Transverse colon (tissue), 4 donors: Measurements from ENCODE around the gene PIEZO2. TPM values are rescaled to one million over a fixed set of nuclear protein-coding genes. Genes with fewer than 3 reads are reported as not detected.
A peak's percentile ranks its signal among the peaks of the same experiment; 100 is the strongest.

ENCODE experiments used
- DNase-seq: peaks from one replicate; pipeline ENCODE4 v3.0.0-alpha.2; 2019
- H3K27ac ChIP-seq, 4 donors: fragments of 200-600 bp; sonication (generic); 2 replicates each; pipeline ENCODE4 v1.5.1; 2016 to 2018; ENCODE audit warnings: inconsistent platforms in 4 of 4
- H3K27me3 ChIP-seq: fragments of 200-600 bp; sonication (generic); 2 replicates; pipeline ENCODE4 v1.5.1; 2017; ENCODE audit warnings: inconsistent platforms
- H3K36me3 ChIP-seq, 4 donors: fragments of 200-600 bp; sonication (generic); 2 replicates each; pipeline ENCODE4 v1.5.1; 2017 to 2019; ENCODE audit warnings: inconsistent platforms in 4 of 4
- H3K4me1 ChIP-seq, 4 donors: fragments of 200-600 bp; sonication (generic); 2 replicates each; pipeline ENCODE4 v1.5.1; 2017 to 2020; ENCODE audit warnings: inconsistent platforms in 4 of 4
- H3K4me3 ChIP-seq, 4 donors: fragments of 200-600 bp; sonication (generic); 1 replicate in 1 of 4; 2 replicates in 3 of 4; pipeline versions ENCODE4 v1.5.1 to v1.6.1; 2017 to 2019; ENCODE audit warnings: inconsistent platforms in 4 of 4
- H3K9me3 ChIP-seq, 2 donors: fragments of 200-600 bp; sonication (generic); 2 replicates each; pipeline ENCODE4 v1.5.1; 2017 to 2019; ENCODE audit warnings: inconsistent platforms in 2 of 2
- CTCF ChIP-seq, 5 experiments: fragments of 200-600 bp in 3 of 5; fragments of 450-650 bp in 2 of 5; sonication (generic) in 3 of 5; IDR thresholded peaks; 1 replicate in 2 of 5; 2 replicates in 3 of 5; pipeline ENCODE4 v1.5.1; 2016 to 2017; ENCODE audit warnings: antibody characterized with exemption in 5 of 5, inconsistent platforms in 3 of 5, mild to moderate bottlenecking in 2 of 5, moderate library complexity in 1 of 5
- EP300 ChIP-seq: sonication (generic); formaldehyde crosslinking; IDR thresholded peaks from one replicate; pipeline ENCODE4 v1.6.1; 2017; ENCODE audit warnings: antibody characterized with exemption, low read depth
- POLR2A ChIP-seq: fragments of 450-650 bp; IDR thresholded peaks from one replicate; pipeline ENCODE4 v1.6.1; 2016; ENCODE audit warnings: antibody characterized with exemption, mild to moderate bottlenecking, moderate library complexity
- POLR2AphosphoS5 ChIP-seq, 3 donors: sonication (generic); formaldehyde crosslinking; IDR thresholded peaks; one replicate each; pipeline ENCODE4 v1.6.1; 2016; ENCODE audit warnings: antibody characterized with exemption in 3 of 3
- WGBS, 2 donors: methylation state at CpG; one replicate each; pipeline ENCODE4 v1.1.5; 2018; ENCODE audit warnings: low coverage in 1 of 2; 5-methylcytosine and 5-hydroxymethylcytosine counted together
- in situ Hi-C, 4 donors: fragments of 200-750 bp; cut with MboI; loops; one replicate each; pipeline versions ENCODE4 v1.15.0 to v1.15.1; 2017; ENCODE audit warnings: low sequenced_read_pairs in 3 of 4, low pct_ligation_motif_present in 1 of 4, low pct_unique_long_range_greater_than_20kb in 1 of 4
- intact Hi-C: fragments of 100-400 bp; cut with DNase I; formaldehyde crosslinking; loops from one replicate; pipeline ENCODE4 v1.15.1; 2023; ENCODE audit warnings: low total_unique reads
- total RNA-seq, 4 donors: library from RNA; depleted of rRNA; stranded (reverse); fragments of >200 nt; gene quantifications; one replicate each; pipeline ENCODE4 v1.1.0, GENCODE V29; 2016

Gene PIEZO2
- total RNA-seq, 4 donors from 2014 or later, result 2.9 to 7.5 (median 4.5) TPM

DNA sequence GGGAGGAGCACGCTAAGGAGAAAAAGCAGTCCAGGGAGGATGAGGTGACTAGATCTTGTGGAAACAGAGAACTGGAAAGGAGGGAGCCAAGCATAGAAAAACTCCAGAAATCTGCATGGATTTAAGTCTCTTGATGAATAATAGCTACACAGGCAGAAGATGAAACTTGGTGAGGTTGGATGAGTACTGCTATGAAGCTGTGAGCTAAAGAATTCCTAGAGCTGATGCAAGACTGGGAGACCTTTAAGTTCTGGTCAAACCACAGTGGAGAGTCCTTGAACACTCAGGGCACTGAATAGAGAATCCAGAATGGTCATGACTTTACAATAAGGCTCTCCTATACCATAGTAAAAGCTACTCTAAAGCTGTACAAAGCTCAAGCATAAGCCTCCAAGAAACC, 18.4 kb upstream of the PIEZO2 start:
- no peak for DNase-seq
- in situ Hi-C loops (loop anchor here in 1 of 4 donors (25.0 kb wide), 1 partner anchor 605 kb away; no protein-coding TSS in a partner anchor), intact Hi-C loops (no loop called here)
- WGBS, 2 donors, result 67% methylated on average over 1 of the region's 1 CpG
- Histone ChIP-seq H3K27ac (no peak overlapping the region), H3K36me3 (no peaks in the 10 kb centered on the region), H3K4me3 (no peak overlapping the region), H3K9me3 (no peaks in the 10 kb centered on the region), H3K27me3 (no peaks in the 10 kb centered on the region), H3K4me1 (no peaks in the 10 kb centered on the region)
- TF ChIP-seq POLR2AphosphoS5 (IDR thresholded peaks at IDR 0.05) (no peak), CTCF (IDR thresholded peaks at IDR 0.05) (no peak), EP300 (no peak), POLR2A (no peak)

DNA sequence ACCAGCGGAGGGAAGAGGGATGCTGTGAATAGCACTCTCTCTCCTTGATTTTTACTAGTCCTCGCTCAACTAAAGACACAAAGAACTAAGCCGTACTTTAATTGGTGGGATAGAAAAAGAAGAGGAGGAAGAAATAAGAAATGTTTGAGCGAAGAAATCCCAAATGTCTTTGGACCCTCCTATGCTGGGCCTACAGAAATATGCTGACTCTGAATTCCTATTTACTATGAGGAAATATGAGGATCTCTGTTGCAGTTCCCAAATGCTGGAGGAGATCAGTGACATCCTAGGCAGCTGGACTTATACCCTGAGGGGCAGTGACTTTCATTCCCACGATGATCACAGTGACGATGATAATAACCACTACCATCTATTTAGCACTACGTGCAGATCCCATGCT, 16.6 kb upstream of the PIEZO2 start:
- H3K4me1 ChIP-seq, result no peaks in the 10 kb centered on the region
- no peaks in the 10 kb centered on the region for H3K27me3 ChIP-seq
- no peak overlapping the region for H3K27ac ChIP-seq
- WGBS, 2 donors, result 90 to 92% methylated on average over 2 to 7 of the region's 7 CpGs
- in situ Hi-C loops (loop anchor here in 1 of 4 donors (25.0 kb wide), 1 partner anchor 604 kb away; no protein-coding TSS in a partner anchor), intact Hi-C loops (no loop called here)
- H3K4me3 ChIP-seq, result no peak overlapping the region
- no peaks in the 10 kb centered on the region for H3K9me3 ChIP-seq
- TF ChIP-seq CTCF (IDR thresholded peaks at IDR 0.05) (no peak), POLR2A (no peak), POLR2AphosphoS5 (IDR thresholded peaks at IDR 0.05) (no peak), EP300 (no peak)
- H3K36me3 ChIP-seq, result no peaks in the 10 kb centered on the region
- DNase-seq, result no peak

DNA sequence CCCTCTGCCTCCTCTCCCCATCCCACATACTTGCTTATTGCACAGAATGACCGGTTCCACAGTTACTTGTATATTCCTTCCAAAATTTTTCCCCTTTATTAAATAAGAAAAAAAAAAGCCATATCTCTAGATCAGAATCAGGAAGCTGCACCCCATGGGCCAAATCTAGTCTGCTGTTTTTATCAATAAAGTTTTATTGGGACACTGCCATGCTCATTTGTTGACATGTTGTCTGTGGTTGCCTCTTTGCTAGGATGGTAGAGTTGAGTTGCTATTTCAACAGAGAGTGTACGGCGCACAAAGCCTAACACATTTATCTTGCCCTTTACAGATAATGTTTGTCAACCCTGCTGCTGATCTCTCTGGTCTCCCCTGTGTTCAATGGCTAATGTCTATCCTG, 15.8 kb upstream of the PIEZO2 start:
- TF ChIP-seq POLR2A, result no peak
- TF ChIP-seq POLR2AphosphoS5 (IDR thresholded peaks at IDR 0.05), result no peak
- no peak for TF ChIP-seq CTCF (IDR thresholded peaks at IDR 0.05)
- no peak for TF ChIP-seq EP300
- no peaks in the 10 kb centered on the region for H3K27me3 ChIP-seq
- no peaks in the 10 kb centered on the region for H3K36me3 ChIP-seq
- intact Hi-C loops (no loop called here), in situ Hi-C loops (loop anchor here in 1 of 4 donors (25.0 kb wide), 1 partner anchor 603 kb away; no protein-coding TSS in a partner anchor)
- no peaks in the 10 kb centered on the region for H3K9me3 ChIP-seq
- DNase-seq, result no peak
- 94 to 100% methylated on average over 2 to 3 of the region's 3 CpGs for whole genome bisulfite sequencing, 2 donors
- no peak overlapping the region for H3K27ac ChIP-seq
- no peak overlapping the region for H3K4me3 ChIP-seq
- no peaks in the 10 kb centered on the region for H3K4me1 ChIP-seq

- in situ Hi-C loops (loop anchor here in 1 of 4 donors (25.0 kb wide), 1 partner anchor 601 kb away; no protein-coding TSS in a partner anchor), intact Hi-C loops (no loop called here)
- WGBS, 2 donors, result 22 to 50% methylated on average over 1 to 18 of the region's 18 CpGs
- Histone ChIP-seq H3K27ac (no peak overlapping the region), H3K36me3 (no peaks in the 10 kb centered on the region), H3K27me3 (no peaks in the 10 kb centered on the region), H3K4me1 (no peaks in the 10 kb centered on the region), H3K4me3 (no peak overlapping the region), H3K9me3 (no peaks in the 10 kb centered on the region)
- DNase-seq, result no peak
- TF ChIP-seq EP300 (no peak), CTCF (IDR thresholded peaks at IDR 0.05) (peak in 2 of 5 experiments; percentile 18 to 24)
These were observed 14.3 kb upstream of the PIEZO2 start for GRCh38 chr18:11163665-11164064.
